Measurements from ENCODE around the gene SMIM38. TPM values are rescaled to one million over a fixed set of nuclear protein-coding genes. Genes with fewer than 3 reads are reported as not detected.

The SMIM38 gene
- total RNA-seq, 1 experiment from 2014 or later: 0.54 TPM

- ChIA-PET RAD21 (ENCODE audit: low non-redundant PET in 1 of 2, low total read pairs in 2 of 2, uncharacterized antibody in 2 of 2, unreplicated experiment in 2 of 2) (no interaction called here), POLR2A (interaction anchor here (0.5 kb wide), 1 partner anchor 527 kb away, joined by 3 read pairs; no protein-coding TSS in a partner anchor), CTCF (no interaction called here)
- peaks cover 16 to 24% of the 10 kb centered on the region in 2 experiments; a peak in 3 of 4 replicates for H3K4me1 ChIP-seq (ENCODE audit: control insufficient read depth in 1 of 2, insufficient read depth in 2 of 2, low read length in 2 of 2)
- H3K9me2 ChIP-seq (ENCODE audit: insufficient read depth): no peaks in the 10 kb centered on the region
- H3K9ac ChIP-seq (ENCODE audit: low read length): no peak overlapping the region
- no peaks in the 10 kb centered on the region for H3K36me3 ChIP-seq (ENCODE audit: control insufficient read depth in 1 of 2, insufficient read depth in 2 of 2, low read length in 2 of 2)
- H3K4me2 ChIP-seq (ENCODE audit: low read length): no peak overlapping the region
- no peaks in the 10 kb centered on the region for H3K27me3 ChIP-seq (ENCODE audit: insufficient read depth, low read length)
- H3K4me3 ChIP-seq (replicated peaks in 1 of 2; ENCODE audit: low read depth in 1 of 2, low read length in 2 of 2): no peak overlapping the region
- no peak overlapping the region for H3K27ac ChIP-seq (ENCODE audit: low read depth, low read length)
- H2AFZ ChIP-seq (ENCODE audit: low read depth, low read length, poor library complexity, severe bottlenecking): no peak overlapping the region
- H3K9me3 ChIP-seq (ENCODE audit: control insufficient read depth in 1 of 2, insufficient read depth in 1 of 2, low read depth in 1 of 2, low read length in 2 of 2): no peaks in the 10 kb centered on the region; a peak in 1 of 4 replicates
- intact Hi-C loops (cut with micrococcal nuclease): no loop called here
- ATAC-seq (no peak), DNase-seq (ENCODE audit: low read depth, low spot score) (no peak)
- BruUV-seq (replicated peaks): no TSS peak
- H3K79me2 ChIP-seq (ENCODE audit: insufficient read depth, low read length): no peaks in the 10 kb centered on the region
- H4K20me1 ChIP-seq (ENCODE audit: insufficient read depth): no peaks in the 10 kb centered on the region
- no peak for TF ChIP-seq YY1 (IDR thresholded peaks at IDR 0.05; ENCODE audit: extremely low read depth, insufficient replicate concordance, low read depth, low read length)
- no peak for TF ChIP-seq MAX (IDR thresholded peaks at IDR 0.05)
- no peak for TF ChIP-seq EZH2phosphoT487 (IDR thresholded peaks at IDR 0.05; ENCODE audit: borderline replicate concordance)
- TF ChIP-seq RAD21 (IDR thresholded peaks at IDR 0.05; ENCODE audit: low read depth): no peak
- no peak for TF ChIP-seq ELF1 (IDR thresholded peaks at IDR 0.05; ENCODE audit: borderline replicate concordance, low read depth)
- TF ChIP-seq FOSL1 (IDR thresholded peaks at IDR 0.05; ENCODE audit: low read depth): no peak
Observed at GRCh38 chr11:69114811-69115523, 40.8 kb upstream of the SMIM38 start.

GRCh38 chr11:69115586-69116560 lies 39.9 kb upstream of the SMIM38 start:
- no peaks in the 10 kb centered on the region for H4K20me1 ChIP-seq (ENCODE audit: insufficient read depth)
- H3K9me2 ChIP-seq (ENCODE audit: insufficient read depth): no peaks in the 10 kb centered on the region
- H3K4me1 ChIP-seq (ENCODE audit: control insufficient read depth in 1 of 2, insufficient read depth in 2 of 2, low read length in 2 of 2): peaks cover 16 to 33% of the 10 kb centered on the region in 2 experiments; a peak in 3 of 4 replicates
- no peak overlapping the region for H3K4me2 ChIP-seq (ENCODE audit: low read length)
- no peak overlapping the region for H3K27ac ChIP-seq (ENCODE audit: low read depth, low read length)
- no peaks in the 10 kb centered on the region for H3K79me2 ChIP-seq (ENCODE audit: insufficient read depth, low read length)
- ATAC-seq: peak; percentile 35; the same call in 1 of the 2 replicates
- H3K4me3 ChIP-seq (replicated peaks in 1 of 2; ENCODE audit: low read depth in 1 of 2, low read length in 2 of 2): no peak overlapping the region
- no TSS peak for BruUV-seq (replicated peaks)
- CTCF ChIA-PET: no interaction called here
- intact Hi-C loops (cut with micrococcal nuclease): no loop called here
- H3K9ac ChIP-seq (ENCODE audit: low read length): no peak overlapping the region
- no peaks in the 10 kb centered on the region for H3K36me3 ChIP-seq (ENCODE audit: control insufficient read depth in 1 of 2, insufficient read depth in 2 of 2, low read length in 2 of 2)
- H2AFZ ChIP-seq (ENCODE audit: low read depth, low read length, poor library complexity, severe bottlenecking): no peak overlapping the region
- DNase-seq (ENCODE audit: low read depth, low spot score): no peak
- POLR2A ChIA-PET: no interaction called here
- H3K27me3 ChIP-seq (ENCODE audit: insufficient read depth, low read length): no peaks in the 10 kb centered on the region
- RAD21 ChIA-PET (ENCODE audit: low non-redundant PET in 1 of 2, low total read pairs in 2 of 2, uncharacterized antibody in 2 of 2, unreplicated experiment in 2 of 2): no interaction called here
- H3K9me3 ChIP-seq (ENCODE audit: control insufficient read depth in 1 of 2, insufficient read depth in 1 of 2, low read depth in 1 of 2, low read length in 2 of 2): no peaks in the 10 kb centered on the region; a peak in 1 of 4 replicates
- no peak for TF ChIP-seq POLR2AphosphoS5 (IDR thresholded peaks at IDR 0.05; ENCODE audit: low read depth, low read length)
- TF ChIP-seq ZBTB33 (IDR thresholded peaks at IDR 0.05; ENCODE audit: extremely low read depth, insufficient replicate concordance, low read length): no peak
- TF ChIP-seq TCF7L2 (IDR thresholded peaks at IDR 0.05; ENCODE audit: borderline replicate concordance, extremely low read depth, insufficient read depth, insufficient read length): no peak
- no peak for TF ChIP-seq ZNF274 (IDR thresholded peaks at IDR 0.05; ENCODE audit: low read depth, low read length)
- TF ChIP-seq YY1 (IDR thresholded peaks at IDR 0.05; ENCODE audit: extremely low read depth, insufficient replicate concordance, low read depth, low read length): no peak
- TF ChIP-seq EZH2 (IDR thresholded peaks at IDR 0.05): no peak
- no peak for TF ChIP-seq CTCF (IDR thresholded peaks at IDR 0.05 in 2 of 3, conservative IDR thresholded peaks at IDR 0.05 in 1 of 3; ENCODE audit: borderline replicate concordance in 1 of 3, insufficient read depth in 1 of 3, low read depth in 2 of 3, low read length in 2 of 3)
